ENCODE data around the gene EFNA2. TPM values are rescaled to one million over a fixed set of nuclear protein-coding genes. Genes with fewer than 3 reads are reported as not detected.

Gene EFNA2
- total RNA-seq, 4 donors from 2014 or later: 0.76 TPM; not detected in 3

DNA sequence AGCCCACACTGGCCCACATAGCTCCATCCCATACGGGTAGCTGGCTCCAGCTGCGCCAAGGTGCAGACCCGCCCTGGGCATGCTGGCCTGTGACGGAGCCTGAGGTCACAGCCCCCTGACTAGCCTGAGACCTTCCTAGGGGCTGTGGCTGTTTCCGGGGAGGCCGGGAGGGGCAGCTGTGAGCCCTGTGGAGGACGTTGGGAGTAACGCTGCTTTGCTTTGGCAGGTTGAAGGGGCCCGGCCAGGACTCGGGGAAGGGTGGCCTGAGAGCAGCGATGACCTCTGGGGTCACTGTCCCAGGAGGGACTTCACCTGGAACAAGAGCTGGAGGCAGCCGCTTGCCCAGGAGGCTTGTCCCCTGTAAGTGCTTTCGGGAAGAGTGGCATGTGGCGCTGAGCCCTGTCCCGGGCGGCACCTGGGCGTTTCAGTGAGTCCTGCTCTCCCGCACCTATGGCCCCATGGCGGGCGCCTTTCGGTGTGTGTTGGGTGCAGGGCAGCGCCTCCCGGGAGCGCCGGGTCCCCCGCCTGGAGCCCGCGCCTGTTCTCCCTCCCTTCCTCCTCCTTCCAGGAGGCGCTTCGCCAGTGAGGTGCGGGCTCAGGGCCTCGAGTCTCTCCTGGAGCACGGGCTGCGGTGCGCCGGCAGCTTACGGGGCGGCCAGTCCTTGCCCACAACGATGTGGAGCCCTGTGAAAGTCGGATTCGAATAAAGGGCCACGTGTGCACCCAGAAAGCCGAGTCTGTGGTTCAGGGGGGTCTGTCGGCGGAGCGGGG, 11.4 kb upstream of the EFNA2 start:
- Histone ChIP-seq H3K27ac (peak overlapping the region; percentile 98), H3K4me3 (peak overlapping the region in 1 of 2 donors; percentile 71), H3K36me3 (no peaks in the 10 kb centered on the region), H3K27me3 (no peaks in the 10 kb centered on the region), H3K9me3 (no peaks in the 10 kb centered on the region), H3K4me1 (peaks cover 15 to 52% of the 10 kb centered on the region in 2 donors)
- DNase-seq: peak; percentile 43 to 50
- intact Hi-C loops (cut with DNase I; ENCODE audit: low total_unique reads): no loop called here
- no peak for TF ChIP-seq POLR2A (IDR thresholded peaks at IDR 0.05)
- TF ChIP-seq, protein P1, sequence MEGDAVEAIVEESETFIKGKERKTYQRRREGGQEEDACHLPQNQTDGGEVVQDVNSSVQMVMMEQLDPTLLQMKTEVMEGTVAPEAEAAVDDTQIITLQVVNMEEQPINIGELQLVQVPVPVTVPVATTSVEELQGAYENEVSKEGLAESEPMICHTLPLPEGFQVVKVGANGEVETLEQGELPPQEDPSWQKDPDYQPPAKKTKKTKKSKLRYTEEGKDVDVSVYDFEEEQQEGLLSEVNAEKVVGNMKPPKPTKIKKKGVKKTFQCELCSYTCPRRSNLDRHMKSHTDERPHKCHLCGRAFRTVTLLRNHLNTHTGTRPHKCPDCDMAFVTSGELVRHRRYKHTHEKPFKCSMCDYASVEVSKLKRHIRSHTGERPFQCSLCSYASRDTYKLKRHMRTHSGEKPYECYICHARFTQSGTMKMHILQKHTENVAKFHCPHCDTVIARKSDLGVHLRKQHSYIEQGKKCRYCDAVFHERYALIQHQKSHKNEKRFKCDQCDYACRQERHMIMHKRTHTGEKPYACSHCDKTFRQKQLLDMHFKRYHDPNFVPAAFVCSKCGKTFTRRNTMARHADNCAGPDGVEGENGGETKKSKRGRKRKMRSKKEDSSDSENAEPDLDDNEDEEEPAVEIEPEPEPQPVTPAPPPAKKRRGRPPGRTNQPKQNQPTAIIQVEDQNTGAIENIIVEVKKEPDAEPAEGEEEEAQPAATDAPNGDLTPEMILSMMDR (IDR thresholded peaks at IDR 0.05): no peak

DNA sequence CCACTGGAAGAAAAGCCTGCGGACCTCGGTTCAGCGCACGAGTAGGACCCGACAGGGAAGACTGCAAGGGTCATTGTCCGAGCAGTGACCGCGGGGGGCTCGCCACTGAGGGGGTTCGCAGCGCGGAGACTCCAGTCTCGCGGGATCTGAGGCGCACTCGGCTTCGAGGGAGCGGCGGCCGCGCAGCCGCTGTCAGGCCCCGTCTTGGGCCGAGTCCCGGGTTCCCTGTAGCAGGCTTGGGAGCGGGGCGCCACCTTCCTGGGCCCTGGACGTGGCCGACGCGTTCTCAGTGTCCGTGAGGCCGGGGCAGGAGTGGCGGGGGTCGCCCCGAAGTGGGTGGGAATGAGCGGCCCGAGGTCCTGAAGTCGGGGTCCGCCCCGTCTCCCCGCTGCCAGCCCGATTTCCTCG, 10.8 kb upstream of the EFNA2 start:
- no peaks in the 10 kb centered on the region for H3K36me3 ChIP-seq
- intact Hi-C loops (cut with DNase I; ENCODE audit: low total_unique reads): no loop called here
- H3K9me3 ChIP-seq: no peaks in the 10 kb centered on the region
- H3K4me3 ChIP-seq: peak overlapping the region; percentile 65 to 71
- peak overlapping the region; percentile 98 for H3K27ac ChIP-seq
- H3K4me1 ChIP-seq: peaks cover 15 to 51% of the 10 kb centered on the region in 2 donors
- DNase-seq: no peak
- TF ChIP-seq POLR2A (IDR thresholded peaks at IDR 0.05): no peak
- TF ChIP-seq, protein P1 (IDR thresholded peaks at IDR 0.05): peak in 1 of 4 experiments; percentile 0
- H3K27me3 ChIP-seq: no peaks in the 10 kb centered on the region

DNA sequence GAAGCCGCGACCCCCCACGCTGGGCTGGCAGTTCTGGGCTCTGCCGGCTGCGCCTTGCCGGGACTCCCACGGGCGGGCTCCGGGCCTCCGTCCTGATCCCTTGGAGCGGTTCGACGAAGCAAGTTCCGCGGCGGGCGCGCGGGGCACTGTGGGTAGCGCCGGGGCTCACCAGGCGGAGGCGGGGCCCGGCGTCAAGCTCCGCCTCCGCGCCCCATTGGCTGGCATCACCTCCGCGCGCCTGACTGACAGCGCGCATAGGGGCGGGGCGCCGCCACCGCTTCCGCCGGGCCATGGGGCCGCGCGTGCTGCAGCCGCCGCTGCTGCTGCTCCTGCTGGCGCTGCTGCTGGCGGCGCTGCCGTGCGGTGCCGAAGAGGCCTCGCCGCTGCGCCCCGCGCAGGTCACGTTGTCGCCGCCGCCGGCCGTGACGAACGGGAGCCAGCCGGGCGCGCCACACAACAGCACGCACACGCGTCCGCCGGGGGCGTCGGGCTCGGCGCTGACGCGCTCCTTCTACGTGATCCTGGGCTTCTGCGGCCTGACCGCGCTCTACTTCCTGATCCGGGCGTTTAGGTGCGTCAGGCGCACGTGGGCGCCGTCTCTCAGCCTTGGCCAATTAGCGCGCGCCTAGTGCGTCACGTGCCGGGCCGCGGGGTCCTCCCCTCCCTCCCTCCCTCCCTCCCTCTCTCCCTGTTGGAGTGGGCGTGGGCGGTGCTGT, 10.3 kb upstream of the EFNA2 start, which contains the start of gene FAM174C:
FAM174C (plus strand) TSS at position 271 of the 716 bp plus-strand sequence; CDS start at position 291, 20 bp downstream.
- Histone ChIP-seq H3K36me3 (no peaks in the 10 kb centered on the region), H3K27me3 (no peaks in the 10 kb centered on the region), H3K9me3 (no peaks in the 10 kb centered on the region), H3K4me3 (peak within 1 kb of the TSS; percentile 65 to 71), H3K4me1 (peaks cover 14 to 45% of the 10 kb centered on the region in 2 donors), H3K27ac (peak within 1 kb of the TSS; percentile 98)
- intact Hi-C loops (cut with DNase I; ENCODE audit: low total_unique reads): no loop called here
- DNase-seq: peak; percentile 94 to 95
- TF ChIP-seq, protein P1 (IDR thresholded peaks at IDR 0.05): peak in 1 of 4 experiments; percentile 22
- TF ChIP-seq POLR2A (IDR thresholded peaks at IDR 0.05): peak; percentile 47 to 78

DNA sequence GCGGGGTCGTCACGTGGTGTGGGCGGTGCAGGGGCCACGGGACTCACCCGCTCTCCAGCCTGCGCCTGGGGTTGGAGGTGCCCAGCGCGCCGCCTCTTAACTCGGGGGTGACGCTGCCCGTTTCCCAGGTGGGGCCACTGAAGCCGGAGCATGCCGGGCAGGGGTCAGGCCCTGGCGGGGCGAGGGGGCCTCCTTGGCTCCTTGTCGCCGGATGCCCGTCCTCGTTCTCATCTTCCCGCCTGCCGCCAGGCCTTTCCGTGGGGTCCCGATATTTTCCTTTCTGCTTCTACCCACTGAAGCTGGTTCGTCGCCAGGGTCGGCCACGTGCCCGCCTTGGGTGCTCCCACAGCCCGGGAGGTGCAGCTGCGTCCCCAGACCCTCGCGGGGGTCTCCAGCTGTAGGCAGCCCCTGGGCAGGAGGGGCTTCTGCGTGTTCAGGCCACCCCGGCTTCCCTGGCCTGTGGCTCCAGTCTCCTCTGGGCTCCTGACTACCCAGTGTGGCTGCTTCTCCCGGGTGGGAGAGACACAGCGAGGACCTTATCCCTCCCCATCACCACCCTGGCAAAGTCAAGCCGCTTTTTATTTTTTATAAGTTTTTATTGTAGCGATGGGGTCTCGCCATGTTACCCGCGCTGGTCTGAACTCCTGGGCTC, 9.6 kb upstream of the EFNA2 start:
- no peaks in the 10 kb centered on the region for H3K36me3 ChIP-seq

More for the DNA sequence above, 9.6 kb upstream of the EFNA2 start:
- H3K27me3 ChIP-seq: no peaks in the 10 kb centered on the region
- peak overlapping the region; percentile 65 to 71 for H3K4me3 ChIP-seq
- peaks cover 7 to 39% of the 10 kb centered on the region in 2 donors for H3K4me1 ChIP-seq
- intact Hi-C loops (cut with DNase I; ENCODE audit: low total_unique reads): no loop called here
- H3K9me3 ChIP-seq: no peaks in the 10 kb centered on the region
- no peak for TF ChIP-seq POLR2A (IDR thresholded peaks at IDR 0.05)
- TF ChIP-seq, protein P1 (IDR thresholded peaks at IDR 0.05): no peak
- peak overlapping the region; percentile 98 for H3K27ac ChIP-seq
- DNase-seq: no peak

Data from uterus (tissue), 4 donors.